Measurements from ENCODE around the gene LRRC43.

- TF ChIP-seq, protein P1, sequence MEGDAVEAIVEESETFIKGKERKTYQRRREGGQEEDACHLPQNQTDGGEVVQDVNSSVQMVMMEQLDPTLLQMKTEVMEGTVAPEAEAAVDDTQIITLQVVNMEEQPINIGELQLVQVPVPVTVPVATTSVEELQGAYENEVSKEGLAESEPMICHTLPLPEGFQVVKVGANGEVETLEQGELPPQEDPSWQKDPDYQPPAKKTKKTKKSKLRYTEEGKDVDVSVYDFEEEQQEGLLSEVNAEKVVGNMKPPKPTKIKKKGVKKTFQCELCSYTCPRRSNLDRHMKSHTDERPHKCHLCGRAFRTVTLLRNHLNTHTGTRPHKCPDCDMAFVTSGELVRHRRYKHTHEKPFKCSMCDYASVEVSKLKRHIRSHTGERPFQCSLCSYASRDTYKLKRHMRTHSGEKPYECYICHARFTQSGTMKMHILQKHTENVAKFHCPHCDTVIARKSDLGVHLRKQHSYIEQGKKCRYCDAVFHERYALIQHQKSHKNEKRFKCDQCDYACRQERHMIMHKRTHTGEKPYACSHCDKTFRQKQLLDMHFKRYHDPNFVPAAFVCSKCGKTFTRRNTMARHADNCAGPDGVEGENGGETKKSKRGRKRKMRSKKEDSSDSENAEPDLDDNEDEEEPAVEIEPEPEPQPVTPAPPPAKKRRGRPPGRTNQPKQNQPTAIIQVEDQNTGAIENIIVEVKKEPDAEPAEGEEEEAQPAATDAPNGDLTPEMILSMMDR (IDR thresholded peaks at IDR 0.05), result no peak
- no peak for TF ChIP-seq POLR2A (IDR thresholded peaks at IDR 0.05)
Measured at GRCh38 chr12:122137229-122137628, 45.7 kb upstream of the LRRC43 start.
